Subcutaneous adipose tissue (tissue), 4 donors: ENCODE results near the gene CARS2. TPM values are rescaled to one million over a fixed set of nuclear protein-coding genes. Genes with fewer than 3 reads are reported as not detected.

Source experiments
- CTCF ChIP-seq: fragments of 450-650 bp; IDR thresholded peaks from one replicate; pipeline ENCODE4 v1.5.1; 2016; ENCODE audit warnings: low read depth, mild to moderate bottlenecking, control low read depth, antibody characterized with exemption, moderate library complexity
- total RNA-seq, 4 donors: library from RNA; depleted of rRNA; stranded (reverse); fragments of >200 nt; gene quantifications; one replicate each; pipeline ENCODE4 v1.1.0, GENCODE V29; 2016

The CARS2 gene
- total RNA-seq, 4 donors from 2014 or later = 36.5 to 366 (median 102) TPM

- no peak for TF ChIP-seq CTCF
Measured at GRCh38 chr13:110726726-110727125, 20.8 kb upstream of the CARS2 start.

GRCh38 chr13:110723598-110723997 lies 17.7 kb upstream of the CARS2 start:
- no peak for TF ChIP-seq CTCF

GRCh38 chr13:110722971-110723370 lies 17.1 kb upstream of the CARS2 start:
- TF ChIP-seq CTCF = no peak

GRCh38 chr13:110719036-110719710 lies 13.3 kb upstream of the CARS2 start:
- TF ChIP-seq CTCF = no peak

GRCh38 chr13:110716247-110716515 lies 10.3 kb upstream of the CARS2 start:
- no peak for TF ChIP-seq CTCF

- TF ChIP-seq CTCF = no peak
Measured at GRCh38 chr13:110715395-110716246, 9.7 kb upstream of the CARS2 start.

- no peak for TF ChIP-seq CTCF
Measured at GRCh38 chr13:110714797-110715394, 9.0 kb upstream of the CARS2 start.
